HepG2 (cell line): ENCODE results near the gene OSBPL9. TPM values are rescaled to one million over a fixed set of nuclear protein-coding genes. Genes with fewer than 3 reads are reported as not detected.
A peak's percentile ranks its signal among the peaks of the same experiment; 100 is the strongest.

Experiments
- CEBPB ChIP-seq: IDR thresholded peaks from 2 replicates; pipeline ENCODE4 v1.6.1; 2011; ENCODE audit warnings: low read depth, low read length, improper control_type of control experiment, borderline replicate concordance
- CEBPG ChIP-seq: IDR thresholded peaks from 2 replicates; pipeline ENCODE4 v1.6.1; 2016
- DMAP1 ChIP-seq: IDR thresholded peaks from 2 replicates; pipeline ENCODE4 v1.6.1; 2016
- E2F2 ChIP-seq: sonication (generic); formaldehyde crosslinking; IDR thresholded peaks from 2 replicates; pipeline ENCODE4 v1.4.0; 2020; ENCODE audit warnings: missing genetic modification reagents, borderline replicate concordance
- JARID2 ChIP-seq: sonication (generic); formaldehyde crosslinking; IDR thresholded peaks from 2 replicates; pipeline ENCODE4 v1.8.1; 2023; ENCODE audit warnings: missing genetic modification reagents, inconsistent platforms; ENCODE audit not compliant: insufficient replicate concordance
- KMT2A ChIP-seq: sonication (generic); formaldehyde crosslinking; IDR thresholded peaks from 2 replicates; pipeline ENCODE4 v1.4.0; 2020; ENCODE audit warnings: missing genetic modification reagents
- RBM22 ChIP-seq: fragments of 200-400 bp; formaldehyde crosslinking; optimal IDR thresholded peaks from 2 replicates; pipeline ENCODE3; 2017; ENCODE audit warnings: mild to moderate bottlenecking, low read length, moderate library complexity
- REXO4 ChIP-seq: sonication (generic); formaldehyde crosslinking; IDR thresholded peaks from 2 replicates; pipeline ENCODE4 v1.8.0; 2022; ENCODE audit warnings: missing genetic modification reagents, mild to moderate bottlenecking, borderline replicate concordance
- SALL1 ChIP-seq: sonication (generic); formaldehyde crosslinking; IDR thresholded peaks from 2 replicates; pipeline ENCODE4 v1.8.0; 2022; ENCODE audit warnings: mild to moderate bottlenecking, missing genetic modification reagents
- STAG1 ChIP-seq: sonication (generic); formaldehyde crosslinking; IDR thresholded peaks from 2 replicates; pipeline ENCODE4 v1.4.0; 2020; ENCODE audit warnings: missing genetic modification reagents
- ZFP37 ChIP-seq: sonication (generic); formaldehyde crosslinking; IDR thresholded peaks from 2 replicates; pipeline ENCODE4 v1.4.0; 2020; ENCODE audit warnings: missing genetic modification reagents, borderline replicate concordance
- ZNF329 ChIP-seq: sonication (generic); formaldehyde crosslinking; IDR thresholded peaks from 2 replicates; pipeline ENCODE4 v1.9.0; 2021; ENCODE audit warnings: low read depth, mild to moderate bottlenecking, missing genetic modification reagents
- ZNF382 ChIP-seq: sonication (generic); formaldehyde crosslinking; IDR thresholded peaks from 2 replicates; pipeline ENCODE4 v1.5.0; 2020; ENCODE audit warnings: missing genetic modification reagents, mild to moderate bottlenecking, borderline replicate concordance
- ZNF616 ChIP-seq: sonication (generic); formaldehyde crosslinking; IDR thresholded peaks from 2 replicates; pipeline ENCODE4 v1.5.0; 2020; ENCODE audit warnings: low read depth, mild to moderate bottlenecking, missing genetic modification reagents
- ZNF629 ChIP-seq: sonication (generic); formaldehyde crosslinking; conservative IDR thresholded peaks from 2 replicates; pipeline ENCODE4 v1.5.0; 2020; ENCODE audit warnings: missing genetic modification reagents
- ZNF720 ChIP-seq: sonication (generic); formaldehyde crosslinking; IDR thresholded peaks from 2 replicates; pipeline ENCODE4 v1.4.0; 2020; ENCODE audit warnings: missing genetic modification reagents
- polyA plus RNA-seq, 8 experiments: library from polyadenylated mRNA; depleted of rRNA in 3 of 8; stranded (reverse) in 7 of 8; unstranded in 1 of 8; fragments of >200 nt; fragmentation: Illumina TruSeq in 4 of 8; extraction: Trizol in 4 of 8; gene quantifications; 2 replicates each; pipeline versions ENCODE4 v1.2.1 to v1.2.3, GENCODE V29; 2011 to 2016; ENCODE audit warnings: low read depth in 4 of 8, missing spikeins in 1 of 8, mixed read lengths in 1 of 8; ENCODE audit not compliant: insufficient read depth in 1 of 8
- total RNA-seq, 5 experiments: library from RNA; depleted of rRNA; stranded (reverse); fragments of >200 nt; fragmentation: Illumina TruSeq; extraction: Trizol; gene quantifications; 2 replicates each; pipeline ENCODE4 v1.2.3, GENCODE V29; 2016; ENCODE audit warnings: low read depth in 1 of 5
- TF ChIP-seq, protein P1 (sequence below): sonication (generic); formaldehyde crosslinking; IDR thresholded peaks from 2 replicates; pipeline ENCODE4 v1.4.0; 2020; ENCODE audit warnings: mild to moderate bottlenecking, missing genetic modification reagents, borderline replicate concordance
- TF ChIP-seq, protein P2 (sequence below): IDR thresholded peaks from 2 replicates; pipeline ENCODE4 v1.6.1; 2016; ENCODE audit warnings: low read depth, missing genetic modification reagents, missing compliant biosample characterization

The OSBPL9 gene
- total and polyA plus RNA-seq, 2 of the 13 experiments (the other 11 are each of a cell fraction or from before 2014, with no cell fraction given), result 83.6 to 142 TPM

DNA sequence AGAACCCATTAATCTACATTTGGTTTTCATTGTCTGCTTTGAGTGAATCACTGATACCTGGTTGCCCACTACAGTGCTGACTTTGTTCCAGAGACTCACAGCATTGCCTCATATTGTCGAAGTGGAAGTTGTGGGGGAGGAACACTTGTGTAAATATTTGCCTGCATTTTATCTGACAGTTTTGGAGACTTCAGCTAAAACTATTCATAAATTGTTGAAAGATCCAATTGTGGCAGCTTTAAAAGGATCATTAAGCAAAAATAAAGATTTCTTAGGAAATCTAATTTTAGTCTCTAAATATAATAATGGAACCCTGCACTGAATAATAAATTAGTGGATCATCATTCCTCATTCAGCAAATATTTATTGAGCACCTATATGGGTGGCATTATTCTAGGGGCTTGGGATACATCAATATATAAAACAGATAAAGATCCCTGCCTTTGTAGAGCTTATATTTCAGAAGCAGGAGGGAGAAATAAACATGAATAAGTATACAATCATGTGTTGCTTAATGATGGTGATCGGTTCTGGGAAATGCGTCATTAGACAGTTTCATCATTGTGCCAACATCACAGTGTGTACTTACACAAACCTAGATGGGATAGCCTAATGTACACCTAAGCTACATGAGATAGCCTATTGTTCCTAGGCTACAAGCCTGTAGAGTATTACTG is 73.5 kb downstream of the OSBPL9 start (continued):
- TF ChIP-seq, protein P1, sequence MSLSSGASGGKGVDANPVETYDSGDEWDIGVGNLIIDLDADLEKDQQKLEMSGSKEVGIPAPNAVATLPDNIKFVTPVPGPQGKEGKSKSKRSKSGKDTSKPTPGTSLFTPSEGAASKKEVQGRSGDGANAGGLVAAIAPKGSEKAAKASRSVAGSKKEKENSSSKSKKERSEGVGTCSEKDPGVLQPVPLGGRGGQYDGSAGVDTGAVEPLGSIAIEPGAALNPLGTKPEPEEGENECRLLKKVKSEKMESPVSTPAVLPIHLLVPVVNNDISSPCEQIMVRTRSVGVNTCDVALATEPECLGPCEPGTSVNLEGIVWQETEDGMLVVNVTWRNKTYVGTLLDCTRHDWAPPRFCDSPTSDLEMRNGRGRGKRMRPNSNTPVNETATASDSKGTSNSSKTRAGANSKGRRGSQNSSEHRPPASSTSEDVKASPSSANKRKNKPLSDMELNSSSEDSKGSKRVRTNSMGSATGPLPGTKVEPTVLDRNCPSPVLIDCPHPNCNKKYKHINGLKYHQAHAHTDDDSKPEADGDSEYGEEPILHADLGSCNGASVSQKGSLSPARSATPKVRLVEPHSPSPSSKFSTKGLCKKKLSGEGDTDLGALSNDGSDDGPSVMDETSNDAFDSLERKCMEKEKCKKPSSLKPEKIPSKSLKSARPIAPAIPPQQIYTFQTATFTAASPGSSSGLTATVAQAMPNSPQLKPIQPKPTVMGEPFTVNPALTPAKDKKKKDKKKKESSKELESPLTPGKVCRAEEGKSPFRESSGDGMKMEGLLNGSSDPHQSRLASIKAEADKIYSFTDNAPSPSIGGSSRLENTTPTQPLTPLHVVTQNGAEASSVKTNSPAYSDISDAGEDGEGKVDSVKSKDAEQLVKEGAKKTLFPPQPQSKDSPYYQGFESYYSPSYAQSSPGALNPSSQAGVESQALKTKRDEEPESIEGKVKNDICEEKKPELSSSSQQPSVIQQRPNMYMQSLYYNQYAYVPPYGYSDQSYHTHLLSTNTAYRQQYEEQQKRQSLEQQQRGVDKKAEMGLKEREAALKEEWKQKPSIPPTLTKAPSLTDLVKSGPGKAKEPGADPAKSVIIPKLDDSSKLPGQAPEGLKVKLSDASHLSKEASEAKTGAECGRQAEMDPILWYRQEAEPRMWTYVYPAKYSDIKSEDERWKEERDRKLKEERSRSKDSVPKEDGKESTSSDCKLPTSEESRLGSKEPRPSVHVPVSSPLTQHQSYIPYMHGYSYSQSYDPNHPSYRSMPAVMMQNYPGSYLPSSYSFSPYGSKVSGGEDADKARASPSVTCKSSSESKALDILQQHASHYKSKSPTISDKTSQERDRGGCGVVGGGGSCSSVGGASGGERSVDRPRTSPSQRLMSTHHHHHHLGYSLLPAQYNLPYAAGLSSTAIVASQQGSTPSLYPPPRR (CRISPR knock-in tag), result peak; percentile 91
- no peak for TF ChIP-seq RBM22
- TF ChIP-seq CEBPG, result peak; percentile 97
- peak; percentile 43; the same call in 1 of the 2 replicates for TF ChIP-seq SALL1 (CRISPR knock-in tag)
- TF ChIP-seq E2F2, result no peak
- no peak for TF ChIP-seq REXO4 (CRISPR knock-in tag)
- TF ChIP-seq ZNF720 (CRISPR knock-in tag), result no peak
- no peak for TF ChIP-seq ZNF629 (CRISPR knock-in tag)
- no peak for TF ChIP-seq ZFP37
- no peak for TF ChIP-seq JARID2 (CRISPR knock-in tag)
- no peak for TF ChIP-seq ZNF382
- no peak for TF ChIP-seq KMT2A (CRISPR knock-in tag)
- peak; percentile 50; the same call in 1 of the 2 replicates for TF ChIP-seq DMAP1
- no peak for TF ChIP-seq STAG1 (CRISPR knock-in tag)
- TF ChIP-seq CEBPB, result peak; percentile 98
- no peak for TF ChIP-seq ZNF616 (CRISPR knock-in tag)
- no peak for TF ChIP-seq ZNF329
- TF ChIP-seq, protein P2, sequence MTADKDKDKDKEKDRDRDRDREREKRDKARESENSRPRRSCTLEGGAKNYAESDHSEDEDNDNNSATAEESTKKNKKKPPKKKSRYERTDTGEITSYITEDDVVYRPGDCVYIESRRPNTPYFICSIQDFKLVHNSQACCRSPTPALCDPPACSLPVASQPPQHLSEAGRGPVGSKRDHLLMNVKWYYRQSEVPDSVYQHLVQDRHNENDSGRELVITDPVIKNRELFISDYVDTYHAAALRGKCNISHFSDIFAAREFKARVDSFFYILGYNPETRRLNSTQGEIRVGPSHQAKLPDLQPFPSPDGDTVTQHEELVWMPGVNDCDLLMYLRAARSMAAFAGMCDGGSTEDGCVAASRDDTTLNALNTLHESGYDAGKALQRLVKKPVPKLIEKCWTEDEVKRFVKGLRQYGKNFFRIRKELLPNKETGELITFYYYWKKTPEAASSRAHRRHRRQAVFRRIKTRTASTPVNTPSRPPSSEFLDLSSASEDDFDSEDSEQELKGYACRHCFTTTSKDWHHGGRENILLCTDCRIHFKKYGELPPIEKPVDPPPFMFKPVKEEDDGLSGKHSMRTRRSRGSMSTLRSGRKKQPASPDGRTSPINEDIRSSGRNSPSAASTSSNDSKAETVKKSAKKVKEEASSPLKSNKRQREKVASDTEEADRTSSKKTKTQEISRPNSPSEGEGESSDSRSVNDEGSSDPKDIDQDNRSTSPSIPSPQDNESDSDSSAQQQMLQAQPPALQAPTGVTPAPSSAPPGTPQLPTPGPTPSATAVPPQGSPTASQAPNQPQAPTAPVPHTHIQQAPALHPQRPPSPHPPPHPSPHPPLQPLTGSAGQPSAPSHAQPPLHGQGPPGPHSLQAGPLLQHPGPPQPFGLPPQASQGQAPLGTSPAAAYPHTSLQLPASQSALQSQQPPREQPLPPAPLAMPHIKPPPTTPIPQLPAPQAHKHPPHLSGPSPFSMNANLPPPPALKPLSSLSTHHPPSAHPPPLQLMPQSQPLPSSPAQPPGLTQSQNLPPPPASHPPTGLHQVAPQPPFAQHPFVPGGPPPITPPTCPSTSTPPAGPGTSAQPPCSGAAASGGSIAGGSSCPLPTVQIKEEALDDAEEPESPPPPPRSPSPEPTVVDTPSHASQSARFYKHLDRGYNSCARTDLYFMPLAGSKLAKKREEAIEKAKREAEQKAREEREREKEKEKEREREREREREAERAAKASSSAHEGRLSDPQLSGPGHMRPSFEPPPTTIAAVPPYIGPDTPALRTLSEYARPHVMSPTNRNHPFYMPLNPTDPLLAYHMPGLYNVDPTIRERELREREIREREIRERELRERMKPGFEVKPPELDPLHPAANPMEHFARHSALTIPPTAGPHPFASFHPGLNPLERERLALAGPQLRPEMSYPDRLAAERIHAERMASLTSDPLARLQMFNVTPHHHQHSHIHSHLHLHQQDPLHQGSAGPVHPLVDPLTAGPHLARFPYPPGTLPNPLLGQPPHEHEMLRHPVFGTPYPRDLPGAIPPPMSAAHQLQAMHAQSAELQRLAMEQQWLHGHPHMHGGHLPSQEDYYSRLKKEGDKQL (CRISPR knock-in tag), result peak; percentile 96
